Measurements from ENCODE around the gene PRR4. TPM values are rescaled to one million over a fixed set of nuclear protein-coding genes. Genes with fewer than 3 reads are reported as not detected.

The PRR4 gene
- total RNA-seq, 4 donors from 2014 or later, result 1.2 to 3.5 TPM; not detected in 2

- Histone ChIP-seq H3K27ac (no peak overlapping the region), H3K4me3 (no peak overlapping the region), H3K27me3 (no peaks in the 10 kb centered on the region), H3K9me3 (no peaks in the 10 kb centered on the region), H3K36me3 (no peaks in the 10 kb centered on the region), H3K4me1 (no peaks in the 10 kb centered on the region)
- TF ChIP-seq CTCF (IDR thresholded peaks at IDR 0.05 in 4 of 5, conservative IDR thresholded peaks at IDR 0.05 in 1 of 5), result no peak
- no peak for TF ChIP-seq POLR2A (IDR thresholded peaks at IDR 0.05)
- DNase-seq (no peak), ATAC-seq (no peak)
- in situ Hi-C loops (cut with MboI; ENCODE audit: low sequenced_read_pairs in 4 of 4) (no loop called here), intact Hi-C loops (cut with DNase I; ENCODE audit: low total_unique reads) (no loop called here)
Observed at GRCh38 chr12:10811883-10812536, 37.3 kb downstream of the PRR4 start.

- intact Hi-C loops (cut with DNase I; ENCODE audit: low total_unique reads) (no loop called here), in situ Hi-C loops (cut with MboI; ENCODE audit: low sequenced_read_pairs in 4 of 4) (no loop called here)
- TF ChIP-seq CTCF (IDR thresholded peaks at IDR 0.05 in 4 of 5, conservative IDR thresholded peaks at IDR 0.05 in 1 of 5) (no peak), POLR2A (IDR thresholded peaks at IDR 0.05) (no peak)
- no peaks in the 10 kb centered on the region for H3K9me3 ChIP-seq
- H3K4me1 ChIP-seq, result no peaks in the 10 kb centered on the region
- H3K4me3 ChIP-seq, result no peak within 1 kb of the TSS
- H3K36me3 ChIP-seq, result no peaks in the 10 kb centered on the region
- ATAC-seq (no peak), DNase-seq (no peak)
- H3K27ac ChIP-seq, result no peak within 1 kb of the TSS
- no peaks in the 10 kb centered on the region for H3K27me3 ChIP-seq
Observed at GRCh38 chr12:10810068-10810467, 39.2 kb downstream of the PRR4 start, which contains the start of gene TAS2R9. Gene TAS2R9, minus strand, starts transcription at chr12:10810168. Its CDS starts 93 bp downstream, at chr12:10810075.

GRCh38 chr12:10807186-10807585 is 42.1 kb downstream of the PRR4 start, which contains the start of gene TAS2R8:
Gene TAS2R8, minus strand, starts transcription at chr12:10807286. Its CDS starts 306 bp downstream, at chr12:10806980.
- Histone ChIP-seq H3K4me1 (no peaks in the 10 kb centered on the region), H3K9me3 (no peaks in the 10 kb centered on the region), H3K36me3 (no peaks in the 10 kb centered on the region), H3K27ac (no peak within 1 kb of the TSS), H3K27me3 (no peaks in the 10 kb centered on the region), H3K4me3 (no peak within 1 kb of the TSS)
- intact Hi-C loops (cut with DNase I; ENCODE audit: low total_unique reads), result no loop called here
- TF ChIP-seq CTCF (IDR thresholded peaks at IDR 0.05 in 4 of 5, conservative IDR thresholded peaks at IDR 0.05 in 1 of 5) (no peak), POLR2A (IDR thresholded peaks at IDR 0.05) (no peak)
- no peak for DNase-seq
- in situ Hi-C loops (cut with MboI; ENCODE audit: low sequenced_read_pairs in 4 of 4), result no loop called here
- ATAC-seq, result no peak

- TF ChIP-seq CTCF (IDR thresholded peaks at IDR 0.05 in 4 of 5, conservative IDR thresholded peaks at IDR 0.05 in 1 of 5) (no peak), POLR2A (IDR thresholded peaks at IDR 0.05) (no peak)
- H3K4me3 ChIP-seq, result no peak within 1 kb of the TSS
Observed at GRCh38 chr12:10802587-10802986, 46.7 kb downstream of the PRR4 start, which contains the start of gene TAS2R7. Gene TAS2R7, minus strand, starts transcription at chr12:10802627. Its CDS starts 57 bp downstream, at chr12:10802570.

More at GRCh38 chr12:10802587-10802986, 46.7 kb downstream of the PRR4 start, which contains the start of gene TAS2R7:
- intact Hi-C loops (cut with DNase I; ENCODE audit: low total_unique reads) (no loop called here), in situ Hi-C loops (cut with MboI; ENCODE audit: low sequenced_read_pairs in 4 of 4) (no loop called here)
- H3K4me1 ChIP-seq, result no peaks in the 10 kb centered on the region
- no peaks in the 10 kb centered on the region for H3K27me3 ChIP-seq
- no peak within 1 kb of the TSS for H3K27ac ChIP-seq
- H3K9me3 ChIP-seq, result no peaks in the 10 kb centered on the region
- DNase-seq (no peak), ATAC-seq (no peak)
- no peaks in the 10 kb centered on the region for H3K36me3 ChIP-seq

Measured in gastrocnemius medialis (tissue), 4 donors.